HEK293 (cell line): ENCODE data around the gene TST.

Experiments
- CTCF ChIA-PET: fragments of 350-600 bp; formaldehyde crosslinking; extraction: SDS; loops from one replicate; lab custom pipeline; 2021; ENCODE audit warnings: antibody characterized with exemption; lab: Yijun Ruan, JAX
- POLR2A ChIA-PET: fragments of 300-600 bp; formaldehyde crosslinking; extraction: SDS; loops from one replicate; lab custom pipeline; 2020; ENCODE audit warnings: antibody characterized with exemption, inconsistent platforms; lab: Yijun Ruan, JAX
- H3K27ac ChIP-seq: fragments of 200-500 bp; sonication (Bioruptor generic); 2 replicates; pipeline ENCODE4 v1.5.1; 2014; ENCODE audit warnings: low read depth, low read length, control low read depth, inconsistent platforms; ENCODE audit errors: extremely low read depth
- H3K36me3 ChIP-seq, 2 experiments: fragments of 200-500 bp in 1 of 2; sonication (Bioruptor generic) in 1 of 2; 1 replicate in 1 of 2; 2 replicates in 1 of 2; pipeline ENCODE4 v1.5.1; 2014 to 2017; ENCODE audit warnings: inconsistent platforms in 2 of 2, low read length in 2 of 2; ENCODE audit not compliant: control insufficient read depth in 2 of 2, insufficient read depth in 1 of 2
- H3K4me1 ChIP-seq: fragments of 200-500 bp; sonication (Bioruptor generic); 2 replicates; pipeline ENCODE4 v1.5.1; 2014; ENCODE audit warnings: mild to moderate bottlenecking, low read length, inconsistent platforms; ENCODE audit not compliant: control insufficient read depth, insufficient read depth
- H3K4me3 ChIP-seq: 2 replicates; pipeline ENCODE4 v1.5.1; 2011; ENCODE audit warnings: low read depth, mild to moderate bottlenecking, control low read depth, low read length, moderate library complexity
- H3K9me3 ChIP-seq: fragments of 200-500 bp; sonication (Bioruptor generic); 2 replicates; pipeline ENCODE4 v1.5.1; 2014; ENCODE audit warnings: low read depth, low read length, inconsistent platforms; ENCODE audit not compliant: control insufficient read depth, insufficient read depth
- ZBTB17 ChIP-seq: fragments of 450-650 bp; formaldehyde crosslinking; IDR thresholded peaks from 2 replicates; pipeline ENCODE4 v1.5.1; 2016; ENCODE audit warnings: missing biosample characterization, missing genetic modification characterization
- ZBTB20 ChIP-seq: fragments of 450-650 bp; formaldehyde crosslinking; IDR thresholded peaks from 2 replicates; pipeline ENCODE4 v1.5.1; 2016; ENCODE audit warnings: missing biosample characterization, missing genetic modification characterization
- ZBTB7A ChIP-seq: fragments of 450-650 bp; formaldehyde crosslinking; IDR thresholded peaks from 2 replicates; pipeline ENCODE4 v1.5.1; 2016; ENCODE audit warnings: low read depth, missing biosample characterization, missing genetic modification characterization
- ZFP3 ChIP-seq: fragments of 450-650 bp; formaldehyde crosslinking; IDR thresholded peaks from 2 replicates; pipeline ENCODE4 v1.5.1; 2016; ENCODE audit warnings: low read depth, missing biosample characterization, missing genetic modification characterization
- ZIC2 ChIP-seq: fragments of 450-650 bp; formaldehyde crosslinking; IDR thresholded peaks from 2 replicates; pipeline ENCODE4 v1.5.1; 2016; ENCODE audit warnings: missing biosample characterization, missing genetic modification characterization
- ZNF132 ChIP-seq: fragments of 450-650 bp; formaldehyde crosslinking; IDR thresholded peaks from 2 replicates; pipeline ENCODE4 v1.5.1; 2017; ENCODE audit warnings: missing biosample characterization, missing genetic modification characterization, borderline replicate concordance
- ZNF174 ChIP-seq: fragments of 450-650 bp; formaldehyde crosslinking; IDR thresholded peaks from 2 replicates; pipeline ENCODE4 v1.5.0; 2017; ENCODE audit warnings: missing biosample characterization, mild to moderate bottlenecking, missing genetic modification characterization
- ZNF184 ChIP-seq: fragments of 450-650 bp; IDR thresholded peaks from 2 replicates; pipeline ENCODE4 v1.5.1; 2018; ENCODE audit warnings: missing biosample characterization, mild to moderate bottlenecking, missing genetic modification characterization
- ZNF2 ChIP-seq: fragments of 450-650 bp; formaldehyde crosslinking; IDR thresholded peaks from 2 replicates; pipeline ENCODE4 v1.5.1; 2016; ENCODE audit warnings: missing biosample characterization, missing genetic modification characterization
- ZNF311 ChIP-seq: fragments of 450-650 bp; formaldehyde crosslinking; IDR thresholded peaks from 2 replicates; pipeline ENCODE4 v1.5.1; 2017; ENCODE audit warnings: missing biosample characterization, missing genetic modification characterization, borderline replicate concordance
- ZNF341 ChIP-seq: fragments of 450-650 bp; formaldehyde crosslinking; IDR thresholded peaks from 2 replicates; pipeline ENCODE4; 2016; ENCODE audit warnings: low read depth, missing biosample characterization, missing genetic modification characterization
- ZNF366 ChIP-seq: fragments of 450-650 bp; formaldehyde crosslinking; conservative IDR thresholded peaks from 2 replicates; pipeline ENCODE4 v1.5.1; 2016; ENCODE audit warnings: missing biosample characterization, missing genetic modification characterization
- ZNF423 ChIP-seq: fragments of 450-650 bp; formaldehyde crosslinking; IDR thresholded peaks from 2 replicates; pipeline ENCODE4 v1.5.1; 2016; ENCODE audit warnings: missing biosample characterization, missing genetic modification characterization
- ZNF473 ChIP-seq: fragments of 450-650 bp; formaldehyde crosslinking; IDR thresholded peaks from 2 replicates; pipeline ENCODE4 v1.5.1; 2017; ENCODE audit warnings: missing biosample characterization, missing genetic modification characterization
- ZNF48 ChIP-seq: fragments of 450-650 bp; formaldehyde crosslinking; IDR thresholded peaks from 2 replicates; pipeline ENCODE4 v1.5.1; 2016; ENCODE audit warnings: missing biosample characterization, missing genetic modification characterization
- ZNF529 ChIP-seq: fragments of 450-650 bp; formaldehyde crosslinking; IDR thresholded peaks from 2 replicates; pipeline ENCODE4 v1.5.1; 2017; ENCODE audit warnings: missing genetic modification characterization, missing biosample characterization; ENCODE audit not compliant: insufficient replicate concordance
- ZNF530 ChIP-seq: fragments of 450-650 bp; formaldehyde crosslinking; IDR thresholded peaks from 2 replicates; pipeline ENCODE4 v1.5.1; 2016; ENCODE audit warnings: low read depth, missing biosample characterization, missing genetic modification characterization
- ZNF654 ChIP-seq: fragments of 450-650 bp; formaldehyde crosslinking; IDR thresholded peaks from 2 replicates; pipeline ENCODE4 v1.5.1; 2016; ENCODE audit warnings: low read depth, missing biosample characterization, missing genetic modification characterization
- ZNF837 ChIP-seq: fragments of 450-650 bp; formaldehyde crosslinking; IDR thresholded peaks from 2 replicates; pipeline ENCODE4 v1.5.1; 2016; ENCODE audit warnings: missing biosample characterization, missing genetic modification characterization
- TF ChIP-seq, protein P1 (sequence below): fragments of 450-650 bp; formaldehyde crosslinking; IDR thresholded peaks from 2 replicates; pipeline ENCODE4 v1.5.1; 2016; ENCODE audit warnings: missing biosample characterization, missing genetic modification characterization
- TF ChIP-seq, protein P2 (sequence below): fragments of 450-650 bp; formaldehyde crosslinking; IDR thresholded peaks from 2 replicates; pipeline ENCODE4 v1.5.1; 2016; ENCODE audit warnings: missing biosample characterization, missing genetic modification characterization
- TF ChIP-seq, protein P3 (sequence below): fragments of 450-650 bp; formaldehyde crosslinking; IDR thresholded peaks from 2 replicates; pipeline ENCODE4 v1.5.1; 2016; ENCODE audit warnings: missing biosample characterization, missing genetic modification characterization
- TF ChIP-seq, protein P4 (sequence below): fragments of 450-650 bp; formaldehyde crosslinking; IDR thresholded peaks from 2 replicates; pipeline ENCODE4 v1.5.1; 2016; ENCODE audit warnings: missing biosample characterization, missing genetic modification characterization

Gene TST

DNA sequence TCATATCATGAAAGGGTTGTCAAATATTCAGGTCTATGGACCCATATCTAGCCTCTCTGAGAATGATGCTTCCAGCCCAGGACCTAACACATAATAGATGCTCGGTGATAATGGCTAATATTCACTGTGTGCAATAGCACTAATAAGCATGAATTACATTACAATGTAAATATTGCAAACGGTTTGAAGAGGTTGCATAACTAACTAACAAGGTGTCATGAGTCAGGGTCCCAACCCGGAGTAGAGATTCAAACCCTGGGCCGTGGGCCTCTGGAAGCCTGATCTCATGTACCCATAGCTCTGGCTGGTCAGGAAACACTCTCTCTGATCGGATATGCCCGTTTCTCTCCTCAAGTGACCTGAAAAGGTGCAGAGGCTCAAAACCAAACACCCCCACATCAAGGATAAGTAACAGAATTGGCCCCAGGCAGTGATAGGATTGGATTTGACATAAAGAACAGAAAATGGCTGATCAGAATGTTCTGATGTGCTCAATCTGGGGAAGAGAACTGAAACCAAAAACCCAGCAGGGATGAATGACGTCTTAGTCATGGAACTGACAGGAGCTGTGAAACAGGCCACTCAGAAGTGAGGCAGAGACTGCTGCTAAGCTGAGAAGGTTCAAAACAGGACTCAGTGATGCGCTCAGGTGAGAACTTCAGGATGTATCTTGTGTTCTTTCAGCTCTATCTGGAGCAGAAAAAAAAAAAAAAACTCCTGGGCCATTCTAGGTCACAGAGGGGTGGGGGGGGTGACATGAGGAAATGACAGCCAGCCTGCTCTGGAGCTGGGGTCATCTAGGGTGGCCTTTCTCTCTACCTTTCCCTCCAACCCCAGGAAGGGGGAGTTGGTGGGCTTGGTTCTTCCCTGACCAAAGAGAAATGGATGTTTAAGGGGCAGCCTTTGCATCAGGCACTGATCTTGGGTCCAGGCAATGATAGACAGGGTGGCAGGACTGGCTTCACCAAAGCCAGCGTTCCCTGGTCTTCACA is 25.7 kb upstream of the TST start:
- peak; percentile 38 for TF ChIP-seq ZNF341 (tag by site-specific recombination)
- TF ChIP-seq ZNF174, result no peak
- TF ChIP-seq ZFP3 (tag by site-specific recombination), result no peak
- TF ChIP-seq, all 188 proteins: peak for 1
- ChIA-PET POLR2A (interaction anchor here (0.6 to 1.6 kb wide), 3 partner anchors 9 to 155 kb away, joined by 3 read pairs; no protein-coding TSS in a partner anchor), CTCF (interaction anchor here (0.5 to 3.5 kb wide), 33 partner anchors 10 to 751 kb away, joined by 3 to 14 read pairs (median 4); partner anchors contain the start of genes IL2RB, MPST and TST)
- H3K36me3 ChIP-seq, result no peaks in the 10 kb centered on the region
- no peak overlapping the region for H3K27ac ChIP-seq
- no peaks in the 10 kb centered on the region for H3K9me3 ChIP-seq
- no peak overlapping the region for H3K4me3 ChIP-seq
- H3K4me1 ChIP-seq, result no peaks in the 10 kb centered on the region

DNA sequence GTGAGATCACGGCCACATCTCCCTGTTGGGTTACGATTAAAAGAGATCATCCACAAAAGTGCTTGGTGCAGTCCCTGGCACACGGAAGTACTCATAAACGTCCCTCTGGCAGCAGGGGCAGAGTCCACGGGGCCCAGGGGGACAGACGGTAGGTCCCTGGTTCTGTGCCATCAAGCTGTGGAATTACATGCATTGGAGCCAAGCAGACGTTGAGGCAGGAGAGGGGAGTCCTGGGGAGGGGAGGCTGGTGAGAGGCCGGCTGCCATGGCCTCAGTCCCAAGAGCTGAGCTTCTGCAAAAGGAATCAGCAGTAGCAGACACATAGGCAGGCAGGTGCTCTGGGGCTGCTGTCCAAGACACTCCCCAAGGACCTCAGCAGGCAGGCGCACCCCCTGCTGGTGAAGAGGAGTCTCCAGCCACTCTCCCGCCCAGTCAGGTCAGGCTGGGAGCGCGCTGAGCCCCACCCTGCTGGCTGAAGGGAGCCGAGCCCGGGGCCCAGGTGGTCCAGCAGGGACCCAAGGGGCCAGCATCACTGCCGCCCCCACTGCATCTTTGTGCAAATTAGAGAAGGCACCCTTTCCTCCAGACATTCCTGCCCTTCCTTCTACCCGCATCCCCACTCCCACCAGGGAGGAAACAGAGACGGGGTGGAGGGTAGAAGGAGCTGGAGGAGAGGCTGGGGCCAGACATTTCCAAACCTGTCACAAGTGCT is 24.7 kb upstream of the TST start:
- ChIA-PET POLR2A (interaction anchor here (1.1 to 1.8 kb wide), 3 partner anchors 8 to 33 kb away, joined by 3 to 7 read pairs (median 3); partner anchors contain the start of gene KCTD17), CTCF (interaction anchor here (0.6 to 3.5 kb wide), 30 partner anchors 7 to 548 kb away, joined by 3 to 14 read pairs (median 4); partner anchors contain the start of genes IL2RB, KCTD17, MPST and TST)
- Histone ChIP-seq H3K4me3 (no peak overlapping the region), H3K27ac (no peak overlapping the region), H3K36me3 (no peaks in the 10 kb centered on the region), H3K4me1 (no peaks in the 10 kb centered on the region), H3K9me3 (no peaks in the 10 kb centered on the region)
- TF ChIP-seq ZIC2 (tag by site-specific recombination) (peak; percentile 72), ZNF2 (tag by site-specific recombination) (no peak), ZNF423 (tag by site-specific recombination) (no peak), ZNF48 (tag by site-specific recombination) (no peak), ZNF132 (tag by site-specific recombination) (no peak), ZNF311 (tag by site-specific recombination) (no peak), ZNF366 (tag by site-specific recombination) (no peak), ZNF837 (tag by site-specific recombination) (no peak), ZBTB7A (tag by site-specific recombination) (no peak), ZNF529 (no peak), ZNF654 (tag by site-specific recombination) (peak; percentile 31; the same call in 1 of the 2 replicates), ZNF473 (no peak), ZBTB20 (tag by site-specific recombination) (0 out of 2 replicates have a peak, but pooled peaks have one; percentile 43), ZNF530 (no peak), ZNF184 (tag by site-specific recombination) (no peak), ZBTB17 (tag by site-specific recombination) (no peak)
- TF ChIP-seq, protein P1, sequence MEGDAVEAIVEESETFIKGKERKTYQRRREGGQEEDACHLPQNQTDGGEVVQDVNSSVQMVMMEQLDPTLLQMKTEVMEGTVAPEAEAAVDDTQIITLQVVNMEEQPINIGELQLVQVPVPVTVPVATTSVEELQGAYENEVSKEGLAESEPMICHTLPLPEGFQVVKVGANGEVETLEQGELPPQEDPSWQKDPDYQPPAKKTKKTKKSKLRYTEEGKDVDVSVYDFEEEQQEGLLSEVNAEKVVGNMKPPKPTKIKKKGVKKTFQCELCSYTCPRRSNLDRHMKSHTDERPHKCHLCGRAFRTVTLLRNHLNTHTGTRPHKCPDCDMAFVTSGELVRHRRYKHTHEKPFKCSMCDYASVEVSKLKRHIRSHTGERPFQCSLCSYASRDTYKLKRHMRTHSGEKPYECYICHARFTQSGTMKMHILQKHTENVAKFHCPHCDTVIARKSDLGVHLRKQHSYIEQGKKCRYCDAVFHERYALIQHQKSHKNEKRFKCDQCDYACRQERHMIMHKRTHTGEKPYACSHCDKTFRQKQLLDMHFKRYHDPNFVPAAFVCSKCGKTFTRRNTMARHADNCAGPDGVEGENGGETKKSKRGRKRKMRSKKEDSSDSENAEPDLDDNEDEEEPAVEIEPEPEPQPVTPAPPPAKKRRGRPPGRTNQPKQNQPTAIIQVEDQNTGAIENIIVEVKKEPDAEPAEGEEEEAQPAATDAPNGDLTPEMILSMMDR (tag by site-specific recombination), result peak; percentile 70
- TF ChIP-seq, protein P2, sequence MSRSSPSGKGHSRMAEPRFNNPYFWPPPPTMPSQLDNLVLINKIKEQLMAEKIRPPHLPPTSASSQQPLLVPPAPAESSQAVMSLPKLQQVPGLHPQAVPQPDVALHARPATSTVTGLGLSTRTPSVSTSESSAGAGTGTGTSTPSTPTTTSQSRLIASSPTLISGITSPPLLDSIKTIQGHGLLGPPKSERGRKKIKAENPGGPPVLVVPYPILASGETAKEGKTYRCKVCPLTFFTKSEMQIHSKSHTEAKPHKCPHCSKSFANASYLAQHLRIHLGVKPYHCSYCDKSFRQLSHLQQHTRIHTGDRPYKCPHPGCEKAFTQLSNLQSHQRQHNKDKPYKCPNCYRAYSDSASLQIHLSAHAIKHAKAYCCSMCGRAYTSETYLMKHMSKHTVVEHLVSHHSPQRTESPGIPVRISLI (tag by site-specific recombination), result no peak
- TF ChIP-seq, protein P3, sequence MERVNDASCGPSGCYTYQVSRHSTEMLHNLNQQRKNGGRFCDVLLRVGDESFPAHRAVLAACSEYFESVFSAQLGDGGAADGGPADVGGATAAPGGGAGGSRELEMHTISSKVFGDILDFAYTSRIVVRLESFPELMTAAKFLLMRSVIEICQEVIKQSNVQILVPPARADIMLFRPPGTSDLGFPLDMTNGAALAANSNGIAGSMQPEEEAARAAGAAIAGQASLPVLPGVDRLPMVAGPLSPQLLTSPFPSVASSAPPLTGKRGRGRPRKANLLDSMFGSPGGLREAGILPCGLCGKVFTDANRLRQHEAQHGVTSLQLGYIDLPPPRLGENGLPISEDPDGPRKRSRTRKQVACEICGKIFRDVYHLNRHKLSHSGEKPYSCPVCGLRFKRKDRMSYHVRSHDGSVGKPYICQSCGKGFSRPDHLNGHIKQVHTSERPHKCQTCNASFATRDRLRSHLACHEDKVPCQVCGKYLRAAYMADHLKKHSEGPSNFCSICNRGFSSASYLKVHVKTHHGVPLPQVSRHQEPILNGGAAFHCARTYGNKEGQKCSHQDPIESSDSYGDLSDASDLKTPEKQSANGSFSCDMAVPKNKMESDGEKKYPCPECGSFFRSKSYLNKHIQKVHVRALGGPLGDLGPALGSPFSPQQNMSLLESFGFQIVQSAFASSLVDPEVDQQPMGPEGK (tag by site-specific recombination), result peak; percentile 12; the same call in 1 of the 2 replicates
- TF ChIP-seq, protein P4, sequence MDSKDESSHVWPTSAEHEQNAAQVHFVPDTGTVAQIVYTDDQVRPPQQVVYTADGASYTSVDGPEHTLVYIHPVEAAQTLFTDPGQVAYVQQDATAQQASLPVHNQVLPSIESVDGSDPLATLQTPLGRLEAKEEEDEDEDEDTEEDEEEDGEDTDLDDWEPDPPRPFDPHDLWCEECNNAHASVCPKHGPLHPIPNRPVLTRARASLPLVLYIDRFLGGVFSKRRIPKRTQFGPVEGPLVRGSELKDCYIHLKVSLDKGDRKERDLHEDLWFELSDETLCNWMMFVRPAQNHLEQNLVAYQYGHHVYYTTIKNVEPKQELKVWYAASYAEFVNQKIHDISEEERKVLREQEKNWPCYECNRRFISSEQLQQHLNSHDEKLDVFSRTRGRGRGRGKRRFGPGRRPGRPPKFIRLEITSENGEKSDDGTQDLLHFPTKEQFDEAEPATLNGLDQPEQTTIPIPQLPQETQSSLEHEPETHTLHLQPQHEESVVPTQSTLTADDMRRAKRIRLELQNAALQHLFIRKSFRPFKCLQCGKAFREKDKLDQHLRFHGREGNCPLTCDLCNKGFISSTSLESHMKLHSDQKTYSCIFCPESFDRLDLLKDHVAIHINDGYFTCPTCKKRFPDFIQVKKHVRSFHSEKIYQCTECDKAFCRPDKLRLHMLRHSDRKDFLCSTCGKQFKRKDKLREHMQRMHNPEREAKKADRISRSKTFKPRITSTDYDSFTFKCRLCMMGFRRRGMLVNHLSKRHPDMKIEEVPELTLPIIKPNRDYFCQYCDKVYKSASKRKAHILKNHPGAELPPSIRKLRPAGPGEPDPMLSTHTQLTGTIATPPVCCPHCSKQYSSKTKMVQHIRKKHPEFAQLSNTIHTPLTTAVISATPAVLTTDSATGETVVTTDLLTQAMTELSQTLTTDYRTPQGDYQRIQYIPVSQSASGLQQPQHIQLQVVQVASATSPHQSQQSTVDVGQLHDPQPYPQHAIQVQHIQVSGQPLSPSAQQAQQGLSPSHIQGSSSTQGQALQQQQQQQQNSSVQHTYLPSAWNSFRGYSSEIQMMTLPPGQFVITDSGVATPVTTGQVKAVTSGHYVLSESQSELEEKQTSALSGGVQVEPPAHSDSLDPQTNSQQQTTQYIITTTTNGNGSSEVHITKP (tag by site-specific recombination), result peak; percentile 93
